BLaER1 (cell line): ENCODE results near the gene ZNF440.
"Not testable (repeated sequence)": the region's sequence is repeated elsewhere in the genome, so short reads cannot be mapped to it uniquely, and the experiment has no call there.

Source experiments
- H3K27ac ChIP-seq: shearing (Covaris generic); formaldehyde crosslinking; 2 replicates; pipeline ENCODE4 v1.8.1; 2022
- H3K27me3 ChIP-seq: shearing (Covaris generic); formaldehyde crosslinking; 2 replicates; pipeline ENCODE4 v1.8.1; 2022
- H3K36me3 ChIP-seq: shearing (Covaris generic); formaldehyde crosslinking; 2 replicates; pipeline ENCODE4 v1.8.1; 2022
- H3K4me1 ChIP-seq: shearing (Covaris generic); formaldehyde crosslinking; 2 replicates; pipeline ENCODE4 v1.8.1; 2022
- H3K4me2 ChIP-seq: shearing (Covaris generic); formaldehyde crosslinking; 2 replicates; pipeline ENCODE4 v1.8.1; 2022
- H3K4me3 ChIP-seq: shearing (Covaris generic); formaldehyde crosslinking; 2 replicates; pipeline ENCODE4 v1.8.1; 2022
- H3K9ac ChIP-seq: shearing (Covaris generic); formaldehyde crosslinking; 2 replicates; pipeline ENCODE4 v1.8.1; 2022
- H3K9me3 ChIP-seq: shearing (Covaris generic); formaldehyde crosslinking; 2 replicates; pipeline ENCODE4 v1.8.1; 2022
- H4K20me1 ChIP-seq: shearing (Covaris generic); formaldehyde crosslinking; 2 replicates; pipeline ENCODE4 v1.8.1; 2022
- Cebpa-rat ChIP-seq: shearing (Covaris generic); IDR thresholded peaks from 2 replicates; pipeline ENCODE4 v1.8.1; 2022

The ZNF440 gene

DNA sequence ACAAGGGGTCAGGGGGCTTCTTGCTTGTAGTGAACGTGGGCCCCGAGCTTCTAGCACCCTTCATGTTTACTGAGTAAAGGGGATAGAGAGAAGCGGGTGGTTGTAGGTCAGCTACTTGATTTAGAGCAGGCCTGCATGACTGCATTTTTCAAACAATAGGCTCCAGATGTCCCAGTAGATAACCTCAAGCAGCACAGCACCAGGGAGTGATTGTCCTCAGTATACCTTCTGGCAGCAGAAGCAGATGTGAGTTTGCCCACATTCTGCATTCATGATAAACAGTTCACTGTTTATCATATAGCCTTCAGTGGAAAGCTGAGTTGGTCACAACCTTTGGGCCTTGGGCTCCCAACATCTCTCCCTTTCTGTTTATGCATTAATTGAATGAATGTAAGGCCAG lies 39.3 kb downstream of the ZNF440 start:
- peaks cover 16% of the 10 kb centered on the region for H3K4me1 ChIP-seq
- TF ChIP-seq Cebpa-rat, result no peak

DNA sequence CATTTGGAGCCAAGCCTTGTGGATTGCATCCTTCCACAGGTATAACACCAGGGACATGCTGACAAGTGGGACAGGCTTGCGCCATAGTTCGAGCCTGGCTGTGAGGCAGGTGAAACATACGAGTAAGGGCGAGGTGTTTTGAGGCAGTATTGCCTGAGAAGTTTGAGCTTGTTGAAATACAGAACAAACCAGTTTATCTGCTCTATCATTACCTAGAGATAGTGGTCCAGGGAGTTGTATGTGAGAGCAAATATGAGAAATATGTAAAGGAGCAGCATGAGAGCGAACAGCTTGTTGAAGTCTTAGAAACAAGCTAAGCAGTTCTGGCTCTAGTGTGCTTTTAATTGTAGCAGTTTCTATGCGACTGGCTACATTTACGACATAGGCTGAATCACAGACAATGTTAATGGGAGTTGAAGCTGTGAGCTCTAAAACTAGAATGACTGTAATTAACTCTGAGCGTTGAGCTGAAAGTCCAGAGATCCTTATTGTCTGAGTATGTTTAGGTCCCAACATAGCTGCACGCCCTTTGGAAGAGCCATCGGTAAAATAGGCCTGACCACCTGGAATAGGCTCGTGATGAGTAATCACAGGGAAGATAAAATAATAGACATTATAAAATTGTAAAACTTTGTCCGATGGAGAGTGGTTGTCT lies 42.6 kb downstream of the ZNF440 start:
- no peak for TF ChIP-seq Cebpa-rat
- H3K27ac ChIP-seq, result no peak overlapping the region
- no peaks in the 10 kb centered on the region for H3K4me1 ChIP-seq
- H3K4me2 ChIP-seq, result no peak overlapping the region
- no peaks in the 10 kb centered on the region for H3K27me3 ChIP-seq
- peaks cover 100% of the 10 kb centered on the region for H3K36me3 ChIP-seq
- H3K9me3 ChIP-seq, result peaks cover 100% of the 10 kb centered on the region
- H4K20me1 ChIP-seq, result peaks cover 45% of the 10 kb centered on the region; the same call in 1 of the 2 replicates
- H3K4me3 ChIP-seq, result 0 out of 2 replicates have a peak overlapping the region, but pooled peaks have one; percentile 38
- H3K9ac ChIP-seq, result no peak overlapping the region

More for the DNA sequence above, 39.3 kb downstream of the ZNF440 start:
- Histone ChIP-seq H3K9ac (no peak overlapping the region), H3K4me3 (peak overlapping the region; percentile 81; the same call in 1 of the 2 replicates), H3K27ac (no peak overlapping the region), H3K36me3 (peaks cover 82% of the 10 kb centered on the region), H3K4me2 (no peak overlapping the region), H3K27me3 (no peaks in the 10 kb centered on the region), H4K20me1 (peaks cover 47% of the 10 kb centered on the region), H3K9me3 (peaks cover 80% of the 10 kb centered on the region)

DNA sequence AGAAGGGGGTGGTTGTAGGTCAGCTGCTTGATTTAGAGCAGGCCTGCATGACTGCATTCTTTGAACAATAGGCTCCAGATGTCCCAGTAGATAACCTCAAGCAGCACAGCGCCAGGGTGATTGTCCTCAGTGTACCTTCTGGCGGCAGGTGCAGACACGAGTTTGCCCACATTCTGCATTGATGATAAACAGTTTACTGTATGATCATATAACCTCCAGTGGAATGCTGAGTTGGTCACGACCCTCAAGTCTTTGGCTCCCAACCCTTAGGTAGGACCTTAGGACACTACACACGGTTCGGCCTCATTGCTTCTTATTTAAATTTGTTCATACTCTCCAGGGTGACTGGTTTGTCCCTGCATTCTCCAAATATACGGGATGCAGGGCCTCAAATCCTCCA lies 46.6 kb downstream of the ZNF440 start:
- Histone ChIP-seq H3K4me3 (0 out of 2 replicates have a peak overlapping the region, but pooled peaks have one; percentile 18), H4K20me1 (peaks cover 45% of the 10 kb centered on the region; the same call in 1 of the 2 replicates), H3K9ac (no peak overlapping the region), H3K27ac (no peak overlapping the region), H3K4me2 (no peak overlapping the region), H3K36me3 (peaks cover 100% of the 10 kb centered on the region), H3K27me3 (no peaks in the 10 kb centered on the region), H3K9me3 (peaks cover 100% of the 10 kb centered on the region), H3K4me1 (no peaks in the 10 kb centered on the region)
- no peak for TF ChIP-seq Cebpa-rat

DNA sequence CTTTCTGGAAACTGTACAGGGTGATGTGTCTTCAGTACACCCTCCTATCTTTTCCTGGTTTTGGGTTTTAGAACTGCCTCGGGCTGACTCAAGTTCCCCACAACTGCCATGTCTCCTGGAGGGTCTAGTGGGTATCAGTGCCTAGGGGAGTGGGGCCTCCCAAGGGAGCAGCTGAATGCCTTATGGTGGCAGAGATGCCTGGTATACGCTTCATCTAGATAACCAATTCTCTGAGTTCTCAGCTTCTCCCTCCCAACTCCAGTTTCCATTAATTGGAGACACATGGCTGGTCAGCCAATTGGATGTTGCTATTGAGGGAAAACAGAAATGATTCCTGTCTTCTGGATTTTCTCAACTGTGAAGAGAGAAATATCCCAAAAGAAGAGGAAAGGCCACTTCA lies 47.2 kb downstream of the ZNF440 start:
- H3K4me2 ChIP-seq, result no peak overlapping the region
- no peaks in the 10 kb centered on the region for H3K27me3 ChIP-seq
- TF ChIP-seq Cebpa-rat, result no peak
- H4K20me1 ChIP-seq, result peaks cover 40% of the 10 kb centered on the region; the same call in 1 of the 2 replicates
- H3K36me3 ChIP-seq, result peaks cover 100% of the 10 kb centered on the region
- H3K9ac ChIP-seq, result no peak overlapping the region
- H3K27ac ChIP-seq, result no peak overlapping the region
- peaks cover 100% of the 10 kb centered on the region for H3K9me3 ChIP-seq
- 0 out of 2 replicates have a peak overlapping the region, but pooled peaks have one; percentile 31 for H3K4me3 ChIP-seq
- no peaks in the 10 kb centered on the region for H3K4me1 ChIP-seq

DNA sequence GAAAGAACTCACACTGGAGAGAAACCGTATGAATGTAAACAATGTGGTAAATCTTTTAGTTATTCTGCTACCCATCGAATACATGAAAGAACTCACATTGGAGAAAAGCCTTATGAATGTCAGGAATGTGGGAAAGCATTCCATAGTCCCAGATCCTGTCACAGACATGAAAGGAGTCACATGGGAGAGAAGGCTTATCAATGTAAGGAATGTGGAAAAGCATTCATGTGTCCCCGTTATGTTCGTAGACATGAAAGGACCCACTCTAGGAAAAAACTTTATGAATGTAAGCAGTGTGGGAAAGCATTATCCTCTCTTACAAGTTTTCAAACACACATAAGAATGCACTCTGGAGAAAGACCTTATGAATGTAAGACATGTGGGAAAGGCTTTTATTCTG lies 53.7 kb downstream of the ZNF440 start:
- H3K9me3 ChIP-seq, result peaks cover 100% of the 10 kb centered on the region
- peaks cover 100% of the 10 kb centered on the region for H3K36me3 ChIP-seq

DNA sequence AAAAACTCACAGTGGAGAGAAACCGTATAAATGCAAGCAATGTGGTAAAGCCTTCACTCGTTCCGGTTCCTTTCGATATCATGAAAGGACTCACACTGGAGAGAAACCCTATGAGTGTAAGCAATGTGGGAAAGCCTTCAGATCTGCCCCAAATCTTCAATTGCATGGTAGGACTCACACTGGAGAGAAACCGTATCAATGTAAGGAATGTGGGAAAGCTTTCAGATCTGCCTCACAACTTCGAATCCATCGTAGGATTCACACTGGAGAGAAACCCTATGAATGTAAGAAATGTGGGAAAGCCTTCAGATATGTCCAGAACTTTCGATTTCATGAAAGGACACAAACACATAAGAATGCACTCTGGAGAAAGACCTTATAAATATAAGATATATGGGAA lies 54.1 kb downstream of the ZNF440 start:
- Histone ChIP-seq H3K36me3 (peaks cover 98% of the 10 kb centered on the region), H3K4me3 (peak overlapping the region; percentile 49), H3K4me2 (no peak overlapping the region), H3K27ac (no peak overlapping the region), H4K20me1 (no peaks in the 10 kb centered on the region; the same call in 1 of the 2 replicates), H3K4me1 (no peaks in the 10 kb centered on the region), H3K27me3 (no peaks in the 10 kb centered on the region), H3K9me3 (peaks cover 99% of the 10 kb centered on the region), H3K9ac (no peak overlapping the region)
- no peak for TF ChIP-seq Cebpa-rat

More for the DNA sequence above, 53.7 kb downstream of the ZNF440 start:
- H3K4me3 ChIP-seq, result peak overlapping the region; percentile 49
- not testable (repeated sequence) for H4K20me1 ChIP-seq, H3K27me3 ChIP-seq, H3K4me2 ChIP-seq, H3K4me1 ChIP-seq, H3K9ac ChIP-seq, H3K27ac ChIP-seq

DNA sequence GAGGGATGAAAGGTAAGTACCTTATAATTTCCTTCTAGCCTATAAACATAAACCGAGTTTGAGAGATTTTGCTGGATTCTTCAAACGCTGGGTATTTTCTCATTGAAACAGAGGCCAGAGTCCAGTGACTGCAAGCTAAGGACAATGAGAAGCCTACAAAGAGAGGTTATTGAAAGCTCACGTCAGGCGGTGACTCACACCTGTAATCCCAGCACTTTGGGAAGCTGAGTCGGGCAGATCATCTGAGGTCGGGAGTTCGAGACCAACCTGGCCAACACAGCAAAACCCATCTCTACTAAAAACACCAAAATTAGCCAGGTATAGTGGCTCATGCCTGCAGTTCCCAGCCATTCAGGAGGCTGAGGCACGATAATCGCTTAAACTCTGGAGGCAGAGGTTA lies 58.6 kb downstream of the ZNF440 start:
- Histone ChIP-seq H3K4me3 (no peak overlapping the region), H4K20me1 (no peaks in the 10 kb centered on the region; the same call in 1 of the 2 replicates), H3K4me1 (peaks cover 4% of the 10 kb centered on the region; the same call in 1 of the 2 replicates), H3K9ac (no peak overlapping the region), H3K27me3 (no peaks in the 10 kb centered on the region), H3K27ac (no peak overlapping the region), H3K9me3 (peaks cover 58% of the 10 kb centered on the region), H3K36me3 (peaks cover 54% of the 10 kb centered on the region), H3K4me2 (no peak overlapping the region)
- no peak for TF ChIP-seq Cebpa-rat

DNA sequence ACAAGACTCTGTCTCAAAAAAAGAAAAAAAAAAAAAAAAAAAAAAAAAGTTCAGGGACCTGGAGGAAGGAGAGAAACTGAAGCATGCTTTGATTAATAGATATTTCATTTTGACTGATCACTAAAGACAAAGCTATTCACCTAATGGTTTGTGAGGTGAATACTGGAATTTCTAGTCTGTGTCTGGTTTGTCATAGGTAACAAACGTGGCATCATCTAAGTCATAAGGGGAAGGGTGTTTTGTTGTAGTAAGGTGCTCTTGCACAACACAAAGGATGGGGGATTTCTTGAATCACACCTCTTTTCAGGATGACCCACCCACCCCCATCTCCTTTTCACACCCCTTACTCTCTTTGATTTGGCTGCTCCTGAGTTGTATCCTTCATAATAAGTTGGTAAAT lies 59.7 kb downstream of the ZNF440 start:
- Histone ChIP-seq H3K9ac (no peak overlapping the region), H3K4me3 (no peak overlapping the region), H3K27me3 (no peaks in the 10 kb centered on the region), H3K4me2 (no peak overlapping the region), H3K36me3 (peaks cover 42% of the 10 kb centered on the region), H3K4me1 (peaks cover 16% of the 10 kb centered on the region), H3K9me3 (peaks cover 47% of the 10 kb centered on the region), H4K20me1 (no peaks in the 10 kb centered on the region; the same call in 1 of the 2 replicates), H3K27ac (no peak overlapping the region)
- no peak for TF ChIP-seq Cebpa-rat

DNA sequence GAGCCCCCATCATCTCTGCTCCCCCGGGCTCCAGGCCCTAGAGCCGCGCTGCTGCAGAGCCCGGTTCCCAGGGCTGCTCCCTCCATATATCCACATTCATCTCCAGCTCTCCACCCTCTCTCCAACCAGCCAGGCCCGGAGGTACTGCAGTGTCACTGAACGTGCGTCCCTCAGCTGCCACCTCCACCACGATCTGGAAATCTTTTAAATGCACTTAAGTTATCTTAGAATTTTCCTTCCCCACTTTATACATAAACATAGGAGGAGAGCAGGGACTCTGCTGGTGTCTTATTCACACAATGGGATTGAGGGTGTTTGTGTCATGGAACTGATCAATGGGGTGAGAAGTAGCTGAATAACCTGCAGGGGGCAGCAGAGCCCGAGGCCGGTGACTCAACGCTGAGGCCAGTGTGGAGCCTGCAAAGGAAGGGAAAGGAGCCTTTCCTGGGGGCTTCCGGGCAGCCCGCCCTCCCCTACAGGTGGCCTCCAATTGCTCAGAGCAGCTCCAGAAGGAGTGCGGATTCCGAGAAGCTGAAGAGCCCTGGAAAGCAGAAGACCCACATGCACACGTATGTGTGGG lies 65.7 kb downstream of the ZNF440 start:
- peaks cover 24% of the 10 kb centered on the region for H3K9me3 ChIP-seq
- not testable (repeated sequence) for H3K27me3 ChIP-seq, H3K4me3 ChIP-seq, H3K27ac ChIP-seq, H3K36me3 ChIP-seq, H3K9ac ChIP-seq, H3K4me2 ChIP-seq, H4K20me1 ChIP-seq
- peaks cover 20% of the 10 kb centered on the region for H3K4me1 ChIP-seq

DNA sequence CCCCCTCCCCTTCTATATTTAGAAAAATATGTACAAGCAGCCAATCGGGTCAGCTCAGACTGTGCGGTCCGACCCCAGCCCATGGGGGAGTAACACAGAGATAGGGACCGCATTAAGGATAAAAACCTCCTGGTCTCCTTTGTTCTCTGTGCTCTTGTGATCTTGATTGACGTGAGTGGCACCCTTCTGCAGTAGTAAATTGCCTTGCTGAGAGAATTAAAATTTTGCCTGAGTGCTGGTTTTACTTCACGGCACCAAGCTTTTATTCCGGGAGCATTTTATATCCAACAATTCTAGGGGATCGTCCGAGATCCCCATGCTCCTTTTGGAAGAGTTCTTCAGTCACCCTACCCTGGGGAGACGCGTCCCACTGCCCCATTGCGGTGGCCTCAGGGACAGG lies 66.5 kb downstream of the ZNF440 start:
- no peak overlapping the region for H3K27ac ChIP-seq
- no peaks in the 10 kb centered on the region for H3K27me3 ChIP-seq
- H3K4me3 ChIP-seq, result no peak overlapping the region
- H3K4me1 ChIP-seq, result peaks cover 20% of the 10 kb centered on the region
- no peaks in the 10 kb centered on the region; the same call in 1 of the 2 replicates for H4K20me1 ChIP-seq
- TF ChIP-seq Cebpa-rat, result no peak
- H3K36me3 ChIP-seq, result no peaks in the 10 kb centered on the region
- no peak overlapping the region for H3K9ac ChIP-seq
- no peak overlapping the region for H3K4me2 ChIP-seq
- peaks cover 24% of the 10 kb centered on the region for H3K9me3 ChIP-seq
